Activated T-helper 2 cell treated with anti-CD3 and anti-CD28 coated beads, Interferon-gamma antibody, Interleukin-2, Interleukin-4, amounts not matched to agents 10 μg/mL and 5 μg/mL and 100 μg/mL, durations not matched to agents 14 hours and 24 hours and 36 hours (primary cell): ENCODE measurements around the gene THRB. TPM values are rescaled to one million over a fixed set of nuclear protein-coding genes. Genes with fewer than 3 reads are reported as not detected.

ENCODE experiments used
- DNase-seq: peaks from one replicate; pipeline ENCODE4 v3.0.0; 2021; ENCODE audit warnings: low spot score
- H3K27ac Mint-ChIP-seq: one replicate; pipeline ENCODE4 v1.8.0; 2021; ENCODE audit warnings: mixed read lengths
- H3K27me3 Mint-ChIP-seq: one replicate; pipeline ENCODE4 v1.8.0; 2021; ENCODE audit warnings: low read depth, mixed read lengths
- H3K36me3 Mint-ChIP-seq: one replicate; pipeline ENCODE4 v1.8.0; 2021; ENCODE audit warnings: low read depth, mixed read lengths
- H3K4me1 Mint-ChIP-seq: one replicate; pipeline ENCODE4 v1.8.0; 2021; ENCODE audit warnings: low read depth, mixed read lengths
- H3K4me3 Mint-ChIP-seq: one replicate; pipeline ENCODE4 v1.8.0; 2021; ENCODE audit warnings: low read depth, mild to moderate bottlenecking, moderate library complexity, mixed read lengths
- H3K9me3 Mint-ChIP-seq: one replicate; pipeline ENCODE4 v1.8.0; 2021; ENCODE audit warnings: mixed read lengths
- intact Hi-C: fragments of 100-400 bp; cut with micrococcal nuclease; formaldehyde crosslinking; loops from one replicate; pipeline ENCODE4 v1.15.1; 2023
- total RNA-seq: library from RNA; stranded (reverse); gene quantifications from 2 replicates; pipeline ENCODE4 v1.2.3, GENCODE V29; 2022

Gene THRB
- total RNA-seq, 1 donor from 2014 or later: not detected

DNA sequence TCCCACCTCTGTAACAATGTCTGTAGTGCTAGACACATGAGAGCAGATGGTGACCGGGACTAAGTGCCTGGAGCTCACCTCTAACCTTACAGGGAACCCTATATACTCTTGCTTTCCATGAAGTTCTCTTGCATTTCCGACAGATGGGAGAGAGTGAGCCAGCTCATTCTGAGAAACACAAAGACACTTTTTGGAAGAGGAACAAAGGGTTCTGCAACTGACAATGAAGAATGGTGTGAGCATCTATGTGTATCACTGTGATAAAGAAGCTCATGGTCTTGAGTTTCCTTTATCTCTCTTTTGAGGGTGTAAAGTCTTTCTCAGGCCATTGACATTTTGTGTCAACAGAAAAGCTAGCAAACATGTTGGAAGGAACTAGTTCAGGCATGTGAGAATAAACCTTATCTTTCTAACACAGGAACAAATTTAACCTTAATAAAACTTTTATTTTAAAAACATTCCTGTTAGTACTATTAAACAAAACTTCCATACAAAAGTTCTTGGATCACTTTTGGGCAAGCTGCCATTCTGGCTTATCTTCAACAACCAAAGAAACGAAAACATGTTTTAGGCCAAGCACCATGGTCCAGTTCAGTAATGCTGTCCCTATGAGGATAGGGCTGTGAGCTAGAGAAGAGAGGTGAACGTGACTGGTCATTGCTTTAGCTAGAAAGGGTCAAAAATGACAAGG is 142.7 kb downstream of the THRB start:
- no peak overlapping the region for H3K27ac Mint-ChIP-seq
- no peak overlapping the region for H3K4me3 Mint-ChIP-seq
- no peaks in the 10 kb centered on the region for H3K4me1 Mint-ChIP-seq
- H3K27me3 Mint-ChIP-seq: no peaks in the 10 kb centered on the region
- no peaks in the 10 kb centered on the region for H3K9me3 Mint-ChIP-seq
- intact Hi-C loops: no loop called here
- H3K36me3 Mint-ChIP-seq: no peaks in the 10 kb centered on the region
- DNase-seq: no peak

DNA sequence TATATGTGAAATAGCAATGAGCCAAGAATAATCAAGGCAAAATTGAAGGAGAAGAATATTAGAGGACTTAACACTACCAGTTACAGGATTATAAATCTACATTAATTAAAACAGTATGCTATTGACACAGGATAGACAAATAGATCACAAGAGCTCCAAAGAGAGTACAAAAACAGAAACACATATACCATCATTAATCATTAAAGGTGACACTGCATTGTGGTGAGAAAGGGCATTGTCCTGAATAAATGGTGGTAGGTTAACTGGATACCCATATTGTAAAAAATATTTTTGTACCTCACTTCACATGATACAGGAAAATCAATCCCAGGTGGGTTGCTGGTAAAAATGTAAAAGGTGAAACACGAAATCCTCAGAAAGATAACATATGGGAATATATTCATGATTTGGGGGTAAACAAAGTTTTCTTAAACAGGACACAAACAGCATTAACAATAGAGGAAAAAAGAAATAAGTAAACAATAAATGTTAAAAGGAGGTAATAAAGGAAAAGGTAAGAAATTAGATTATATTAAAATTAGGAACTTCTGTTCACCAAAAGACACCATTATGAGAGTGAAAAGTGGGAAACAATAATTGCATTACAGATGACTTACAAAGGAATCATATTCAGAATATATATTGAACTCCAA is 145.2 kb downstream of the THRB start:
- DNase-seq: no peak
- Mint-ChIP-seq H3K4me3 (no peak overlapping the region), H3K4me1 (no peaks in the 10 kb centered on the region), H3K27ac (no peak overlapping the region), H3K9me3 (no peaks in the 10 kb centered on the region), H3K36me3 (no peaks in the 10 kb centered on the region), H3K27me3 (no peaks in the 10 kb centered on the region)
- intact Hi-C loops: loop anchor here (10.0 kb wide), 1 partner anchor 335 kb away; no protein-coding TSS in a partner anchor

DNA sequence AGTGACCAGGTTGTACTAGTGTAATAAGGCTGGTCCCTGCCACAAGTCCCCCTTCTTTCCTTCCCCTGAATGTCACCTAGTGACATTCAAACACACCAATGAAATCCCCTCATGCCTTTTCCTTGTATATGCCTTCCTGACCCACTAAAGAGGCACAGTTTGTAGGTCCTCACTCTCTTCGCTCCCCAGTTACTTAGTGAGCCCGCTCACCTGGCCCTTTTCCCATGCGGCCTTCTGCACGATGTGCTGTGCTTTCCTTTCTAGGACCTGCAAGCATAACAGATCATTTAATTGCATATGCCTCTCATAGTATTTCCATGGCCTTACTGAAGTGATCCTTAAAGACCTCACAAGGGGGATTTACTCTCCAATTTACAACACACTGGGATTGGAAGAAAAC is 146.3 kb downstream of the THRB start:
- no peak for DNase-seq
- intact Hi-C loops: loop anchor here (10.0 kb wide), 1 partner anchor 336 kb away; no protein-coding TSS in a partner anchor
- no peaks in the 10 kb centered on the region for H3K4me1 Mint-ChIP-seq
- H3K4me3 Mint-ChIP-seq: no peak overlapping the region
- H3K27me3 Mint-ChIP-seq: no peaks in the 10 kb centered on the region
- no peaks in the 10 kb centered on the region for H3K36me3 Mint-ChIP-seq
- no peaks in the 10 kb centered on the region for H3K9me3 Mint-ChIP-seq
- H3K27ac Mint-ChIP-seq: no peak overlapping the region

DNA sequence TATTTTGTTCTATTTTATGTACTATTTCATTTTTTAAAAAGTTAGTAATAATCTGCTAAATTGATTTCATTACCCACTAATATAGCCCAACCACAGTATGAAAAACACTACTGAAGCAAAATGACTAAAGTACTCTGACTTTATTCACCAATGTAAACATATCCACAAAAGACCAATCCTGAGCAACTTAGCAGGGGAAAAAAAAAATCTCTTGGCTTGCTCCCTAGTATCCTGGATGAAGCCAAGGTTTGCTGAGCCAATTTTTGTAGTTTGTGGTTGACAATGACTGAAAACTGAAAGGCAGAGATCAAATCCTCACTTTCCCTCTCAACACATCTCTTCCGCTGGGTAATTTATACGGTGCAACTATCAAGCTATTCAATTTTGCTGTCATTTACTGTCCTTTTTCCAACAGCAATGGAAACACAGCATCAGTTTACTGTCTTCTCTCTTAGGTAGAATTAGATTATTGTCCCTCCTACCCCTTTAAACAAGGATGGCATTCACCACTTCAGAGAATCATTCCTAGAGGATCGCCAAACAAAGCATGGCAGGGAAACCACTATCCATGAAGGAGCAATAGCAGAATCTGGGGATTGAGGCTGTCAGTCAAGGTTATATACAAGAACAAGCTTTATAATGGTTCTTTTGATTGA is 149.7 kb downstream of the THRB start:
- no peak overlapping the region for H3K27ac Mint-ChIP-seq
- intact Hi-C loops: loop anchor here (10.0 kb wide), 1 partner anchor 340 kb away; no protein-coding TSS in a partner anchor
- H3K4me3 Mint-ChIP-seq: no peak overlapping the region
- no peak for DNase-seq
- peaks cover 3% of the 10 kb centered on the region for H3K27me3 Mint-ChIP-seq
- H3K9me3 Mint-ChIP-seq: no peaks in the 10 kb centered on the region
- peaks cover 2% of the 10 kb centered on the region for H3K4me1 Mint-ChIP-seq
- H3K36me3 Mint-ChIP-seq: no peaks in the 10 kb centered on the region

DNA sequence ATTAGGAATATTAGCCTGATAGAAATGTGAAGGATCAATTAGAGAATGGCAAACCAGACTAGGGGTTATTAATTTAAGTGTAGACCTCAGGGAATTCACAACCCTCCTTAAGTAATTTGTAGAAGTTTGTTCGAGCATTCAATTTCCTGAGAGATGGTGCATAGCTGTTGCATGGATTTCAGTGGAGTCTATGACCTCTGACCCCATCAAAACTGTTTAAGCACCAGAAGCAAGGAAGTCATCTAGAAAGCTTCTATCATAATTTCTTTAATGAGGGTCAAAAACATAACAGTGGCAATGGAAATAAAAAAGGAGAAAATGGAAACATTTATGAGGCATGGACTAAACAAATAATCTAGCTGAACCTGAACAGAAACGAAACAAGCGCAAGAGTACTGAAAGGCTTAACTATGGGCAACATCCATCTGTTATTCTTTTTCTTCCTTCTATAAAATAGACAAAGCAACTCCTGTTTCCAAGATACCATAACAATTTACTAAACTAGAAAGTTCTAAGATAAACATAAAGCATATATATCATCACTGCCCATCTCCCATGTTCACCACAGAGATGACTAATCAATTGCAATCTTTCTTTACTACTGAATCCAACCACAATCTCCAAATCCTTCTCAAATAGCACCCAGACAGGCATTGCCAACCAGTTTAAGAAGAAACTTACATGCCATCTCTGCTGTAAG is 151.4 kb downstream of the THRB start:
- peaks cover 3% of the 10 kb centered on the region for H3K27me3 Mint-ChIP-seq
- intact Hi-C loops: loop anchor here (10.0 kb wide), 1 partner anchor 342 kb away; no protein-coding TSS in a partner anchor
- no peak overlapping the region for H3K4me3 Mint-ChIP-seq
- H3K4me1 Mint-ChIP-seq: peaks cover 2% of the 10 kb centered on the region
- H3K27ac Mint-ChIP-seq: no peak overlapping the region
- no peak for DNase-seq
- H3K36me3 Mint-ChIP-seq: no peaks in the 10 kb centered on the region
- no peaks in the 10 kb centered on the region for H3K9me3 Mint-ChIP-seq

DNA sequence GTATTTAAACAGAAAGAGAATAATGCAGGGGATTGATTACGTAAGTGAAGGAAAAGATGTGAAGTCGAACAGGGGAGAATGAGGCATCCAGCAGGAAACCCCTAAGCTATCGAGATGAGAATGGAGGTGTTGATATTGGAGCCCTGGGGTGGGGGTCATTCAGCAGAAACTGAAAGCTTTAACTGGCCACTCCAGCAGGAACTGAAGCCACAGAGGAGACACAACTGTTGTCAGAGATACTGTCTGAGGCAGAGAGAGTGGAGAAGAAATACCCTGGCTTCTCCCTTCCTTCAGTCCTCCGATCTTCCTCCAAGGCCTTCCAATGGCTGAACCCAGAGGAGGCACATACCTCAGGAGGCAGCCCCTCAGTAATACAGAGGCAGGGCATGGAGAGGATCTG is 152.4 kb downstream of the THRB start:
- Mint-ChIP-seq H3K36me3 (no peaks in the 10 kb centered on the region), H3K4me3 (no peak overlapping the region), H3K27ac (no peak overlapping the region), H3K4me1 (peaks cover 2% of the 10 kb centered on the region), H3K9me3 (no peaks in the 10 kb centered on the region), H3K27me3 (peaks cover 3% of the 10 kb centered on the region)
- intact Hi-C loops: loop anchor here (10.0 kb wide), 1 partner anchor 343 kb away; no protein-coding TSS in a partner anchor
- DNase-seq: no peak

DNA sequence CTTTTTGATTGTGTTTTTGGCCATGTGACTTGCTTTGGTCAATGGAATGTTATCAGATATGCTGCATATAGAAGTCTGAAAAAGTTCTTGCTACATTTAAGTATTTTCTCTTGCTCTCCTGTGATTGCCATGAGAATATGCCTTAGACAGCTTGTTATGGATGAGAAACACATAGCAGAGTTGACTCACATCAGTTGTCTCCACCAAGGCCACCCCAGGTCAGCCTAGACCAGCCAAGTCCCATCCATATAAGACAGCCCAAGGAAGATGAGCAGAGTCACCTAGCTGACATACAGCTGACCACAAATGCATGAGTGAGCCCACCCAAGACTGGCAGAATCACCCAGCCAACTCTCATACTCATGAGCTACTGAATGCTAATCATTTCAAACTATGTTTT is 153.0 kb downstream of the THRB start:
- Mint-ChIP-seq H3K27me3 (peaks cover 3% of the 10 kb centered on the region), H3K27ac (no peak overlapping the region), H3K4me1 (peaks cover 2% of the 10 kb centered on the region), H3K36me3 (no peaks in the 10 kb centered on the region), H3K9me3 (no peaks in the 10 kb centered on the region), H3K4me3 (no peak overlapping the region)
- intact Hi-C loops: loop anchor here (10.0 kb wide), 1 partner anchor 343 kb away; no protein-coding TSS in a partner anchor
- no peak for DNase-seq

DNA sequence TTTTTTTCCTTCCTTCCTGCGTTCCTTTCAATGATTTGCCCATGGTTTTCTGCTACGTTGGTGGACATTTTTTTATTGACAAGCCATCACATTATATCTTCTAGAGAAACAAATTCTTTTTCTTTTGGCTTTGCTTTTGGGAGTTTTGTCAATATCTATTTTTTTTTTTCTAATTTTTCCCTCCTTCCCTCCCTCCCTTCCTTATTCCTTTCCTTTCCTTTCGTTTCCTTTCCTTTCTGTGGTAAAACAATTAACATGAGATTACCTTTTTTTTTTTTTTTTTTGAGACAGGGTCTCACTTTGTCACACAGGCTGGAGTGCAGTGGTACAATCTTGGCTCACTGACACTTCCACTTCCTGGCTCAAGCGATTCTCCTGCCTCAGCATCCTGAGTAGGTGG is 153.7 kb downstream of the THRB start:
- no peaks in the 10 kb centered on the region for H3K9me3 Mint-ChIP-seq
- no peak overlapping the region for H3K27ac Mint-ChIP-seq
- intact Hi-C loops: loop anchor here (10.0 kb wide), 1 partner anchor 344 kb away; no protein-coding TSS in a partner anchor
- no peak for DNase-seq
- peaks cover 3% of the 10 kb centered on the region for H3K27me3 Mint-ChIP-seq
- H3K4me3 Mint-ChIP-seq: no peak overlapping the region
- peaks cover 2% of the 10 kb centered on the region for H3K4me1 Mint-ChIP-seq
- H3K36me3 Mint-ChIP-seq: no peaks in the 10 kb centered on the region

DNA sequence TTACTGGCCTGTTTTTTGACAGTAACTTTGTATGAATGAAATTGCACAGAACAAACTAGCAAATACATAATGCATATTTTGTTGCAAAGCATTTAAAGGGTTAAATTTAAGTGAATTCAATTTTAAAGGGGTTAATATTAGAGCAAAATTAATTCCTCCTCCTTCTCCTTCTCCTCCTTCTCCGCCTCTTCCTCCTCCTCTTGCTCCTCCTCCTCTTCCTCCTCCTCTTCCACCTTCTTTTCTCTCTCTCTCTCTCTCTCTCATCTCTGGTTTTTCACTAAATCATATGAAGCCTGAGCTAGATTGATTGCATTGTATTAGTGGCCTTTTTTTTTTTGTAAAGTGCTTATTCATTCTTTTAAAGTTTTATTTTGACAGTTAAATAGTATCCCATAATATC is 154.5 kb downstream of the THRB start:
- H3K4me3 Mint-ChIP-seq: no peak overlapping the region

DNA sequence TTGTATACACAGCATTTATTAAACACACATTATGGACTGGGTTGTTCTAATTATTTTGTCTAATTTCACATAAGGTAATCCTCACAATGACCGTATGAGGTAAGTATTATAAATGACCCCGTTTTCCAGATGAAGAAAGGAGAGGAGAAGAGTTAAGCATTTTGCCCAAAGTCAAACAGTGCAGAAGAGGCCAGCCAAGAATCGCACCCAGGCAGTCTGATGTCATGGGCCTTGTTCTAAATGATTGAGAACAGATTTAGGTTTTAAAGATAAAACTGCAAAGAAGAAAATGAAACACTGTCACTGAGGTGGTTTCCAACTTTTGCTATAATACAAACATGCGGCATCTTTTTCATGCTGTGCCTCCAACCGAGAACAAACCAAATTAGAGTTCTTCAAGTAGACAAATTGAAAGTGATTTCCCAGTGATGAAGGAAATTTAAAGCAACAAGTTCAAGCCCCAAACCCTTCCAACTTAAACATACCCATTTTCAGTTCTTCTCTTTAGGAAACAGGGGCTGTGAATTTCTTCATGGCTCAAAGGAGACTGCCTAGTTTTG is 155.3 kb downstream of the THRB start:
- no peak overlapping the region for H3K27ac Mint-ChIP-seq
- H3K9me3 Mint-ChIP-seq: no peaks in the 10 kb centered on the region
- H3K4me3 Mint-ChIP-seq: no peak overlapping the region
- intact Hi-C loops: no loop called here
- no peaks in the 10 kb centered on the region for H3K36me3 Mint-ChIP-seq
- peaks cover 2% of the 10 kb centered on the region for H3K4me1 Mint-ChIP-seq
- peaks cover 3% of the 10 kb centered on the region for H3K27me3 Mint-ChIP-seq
- DNase-seq: no peak

More for the DNA sequence above, 154.5 kb downstream of the THRB start:
- Mint-ChIP-seq H3K27me3 (peaks cover 3% of the 10 kb centered on the region), H3K4me1 (peaks cover 2% of the 10 kb centered on the region), H3K9me3 (no peaks in the 10 kb centered on the region), H3K27ac (no peak overlapping the region), H3K36me3 (no peaks in the 10 kb centered on the region)
- no peak for DNase-seq
- intact Hi-C loops: loop anchor here (10.0 kb wide), 1 partner anchor 345 kb away; no protein-coding TSS in a partner anchor

DNA sequence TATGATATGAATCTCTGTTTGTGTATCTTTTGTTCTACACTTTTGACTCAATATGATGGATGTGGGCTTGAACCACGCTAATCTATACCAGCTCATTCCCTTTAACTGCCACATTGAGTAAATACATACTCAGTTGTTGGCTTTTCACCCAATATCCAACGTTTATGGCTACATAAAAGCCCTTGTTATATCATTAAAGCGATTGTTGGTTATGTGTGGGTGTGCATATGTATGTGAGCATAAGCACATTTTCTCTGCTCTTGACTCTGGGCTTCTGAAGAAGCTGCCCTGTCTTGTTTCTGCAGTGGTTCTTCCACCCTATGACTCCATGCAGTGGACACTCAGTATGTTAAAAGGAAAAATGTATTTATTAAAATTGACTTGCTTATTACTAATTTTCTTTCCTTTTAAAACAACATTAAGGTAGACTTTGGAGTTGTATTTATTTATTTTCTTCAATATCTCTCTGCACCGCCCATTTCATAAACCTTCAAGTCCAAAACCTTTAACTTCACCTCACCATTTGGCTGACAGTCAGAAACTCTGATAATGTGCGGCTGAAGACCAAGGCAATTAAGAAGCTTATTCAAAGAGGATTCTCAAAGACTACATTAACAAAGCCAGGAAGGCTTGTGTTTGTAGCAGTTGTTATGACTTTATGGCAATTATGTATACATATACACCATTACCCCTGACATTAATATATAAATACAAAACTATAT is 156.1 kb downstream of the THRB start:
- no peak for DNase-seq
- intact Hi-C loops: no loop called here
- Mint-ChIP-seq H3K36me3 (no peaks in the 10 kb centered on the region), H3K27ac (no peak overlapping the region), H3K9me3 (no peaks in the 10 kb centered on the region), H3K4me1 (peaks cover 2% of the 10 kb centered on the region), H3K27me3 (peaks cover 3% of the 10 kb centered on the region), H3K4me3 (no peak overlapping the region)

DNA sequence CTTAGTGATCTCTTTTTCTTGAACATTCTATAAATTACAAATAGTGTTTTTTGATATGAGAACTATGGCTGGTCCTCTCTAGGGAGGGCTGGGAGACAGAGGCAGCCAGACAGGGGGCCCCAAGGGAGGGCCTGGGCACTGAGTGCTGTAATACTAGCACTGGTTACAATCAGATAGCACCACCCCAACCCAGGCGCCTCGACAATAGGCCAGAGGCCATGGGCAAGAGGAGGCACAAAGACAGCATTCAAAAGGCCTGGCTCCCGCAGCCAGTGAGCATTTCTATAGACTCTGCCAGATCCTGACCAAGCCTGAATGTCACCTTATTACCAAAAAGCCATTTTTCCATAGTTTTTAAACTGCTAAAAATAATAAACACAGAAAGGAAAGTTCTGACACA is 158.5 kb downstream of the THRB start:
- no peak overlapping the region for H3K4me3 Mint-ChIP-seq
- DNase-seq: no peak
- no peak overlapping the region for H3K27ac Mint-ChIP-seq
- no peaks in the 10 kb centered on the region for H3K27me3 Mint-ChIP-seq
- no peaks in the 10 kb centered on the region for H3K36me3 Mint-ChIP-seq
- intact Hi-C loops: no loop called here
- no peaks in the 10 kb centered on the region for H3K9me3 Mint-ChIP-seq
- no peaks in the 10 kb centered on the region for H3K4me1 Mint-ChIP-seq
